ENCODE data around the gene INIP.

DNA sequence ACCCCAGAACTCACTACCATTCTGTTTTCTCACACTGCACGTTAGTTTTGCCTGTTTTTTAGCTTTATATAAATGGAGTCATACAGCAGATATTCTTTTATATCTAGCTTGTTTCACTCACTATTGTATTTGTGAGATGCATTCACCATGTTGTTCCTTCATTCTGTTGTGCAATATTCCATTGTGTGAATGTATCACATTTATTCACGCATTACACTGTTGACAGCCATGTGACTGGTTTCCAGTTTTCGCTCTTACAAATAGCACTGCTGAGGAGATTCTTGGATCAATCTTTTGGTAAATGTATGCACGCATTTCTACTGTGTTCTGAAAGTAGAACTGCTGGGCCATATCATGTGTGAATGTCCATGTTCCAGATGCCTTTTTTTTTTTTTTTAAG lies 26.3 kb upstream of the INIP start:
- TF ChIP-seq, protein P1, sequence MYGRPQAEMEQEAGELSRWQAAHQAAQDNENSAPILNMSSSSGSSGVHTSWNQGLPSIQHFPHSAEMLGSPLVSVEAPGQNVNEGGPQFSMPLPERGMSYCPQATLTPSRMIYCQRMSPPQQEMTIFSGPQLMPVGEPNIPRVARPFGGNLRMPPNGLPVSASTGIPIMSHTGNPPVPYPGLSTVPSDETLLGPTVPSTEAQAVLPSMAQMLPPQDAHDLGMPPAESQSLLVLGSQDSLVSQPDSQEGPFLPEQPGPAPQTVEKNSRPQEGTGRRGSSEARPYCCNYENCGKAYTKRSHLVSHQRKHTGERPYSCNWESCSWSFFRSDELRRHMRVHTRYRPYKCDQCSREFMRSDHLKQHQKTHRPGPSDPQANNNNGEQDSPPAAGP (tag by site-specific recombination; IDR thresholded peaks at IDR 0.05) = no peak
- TF ChIP-seq, protein P2, sequence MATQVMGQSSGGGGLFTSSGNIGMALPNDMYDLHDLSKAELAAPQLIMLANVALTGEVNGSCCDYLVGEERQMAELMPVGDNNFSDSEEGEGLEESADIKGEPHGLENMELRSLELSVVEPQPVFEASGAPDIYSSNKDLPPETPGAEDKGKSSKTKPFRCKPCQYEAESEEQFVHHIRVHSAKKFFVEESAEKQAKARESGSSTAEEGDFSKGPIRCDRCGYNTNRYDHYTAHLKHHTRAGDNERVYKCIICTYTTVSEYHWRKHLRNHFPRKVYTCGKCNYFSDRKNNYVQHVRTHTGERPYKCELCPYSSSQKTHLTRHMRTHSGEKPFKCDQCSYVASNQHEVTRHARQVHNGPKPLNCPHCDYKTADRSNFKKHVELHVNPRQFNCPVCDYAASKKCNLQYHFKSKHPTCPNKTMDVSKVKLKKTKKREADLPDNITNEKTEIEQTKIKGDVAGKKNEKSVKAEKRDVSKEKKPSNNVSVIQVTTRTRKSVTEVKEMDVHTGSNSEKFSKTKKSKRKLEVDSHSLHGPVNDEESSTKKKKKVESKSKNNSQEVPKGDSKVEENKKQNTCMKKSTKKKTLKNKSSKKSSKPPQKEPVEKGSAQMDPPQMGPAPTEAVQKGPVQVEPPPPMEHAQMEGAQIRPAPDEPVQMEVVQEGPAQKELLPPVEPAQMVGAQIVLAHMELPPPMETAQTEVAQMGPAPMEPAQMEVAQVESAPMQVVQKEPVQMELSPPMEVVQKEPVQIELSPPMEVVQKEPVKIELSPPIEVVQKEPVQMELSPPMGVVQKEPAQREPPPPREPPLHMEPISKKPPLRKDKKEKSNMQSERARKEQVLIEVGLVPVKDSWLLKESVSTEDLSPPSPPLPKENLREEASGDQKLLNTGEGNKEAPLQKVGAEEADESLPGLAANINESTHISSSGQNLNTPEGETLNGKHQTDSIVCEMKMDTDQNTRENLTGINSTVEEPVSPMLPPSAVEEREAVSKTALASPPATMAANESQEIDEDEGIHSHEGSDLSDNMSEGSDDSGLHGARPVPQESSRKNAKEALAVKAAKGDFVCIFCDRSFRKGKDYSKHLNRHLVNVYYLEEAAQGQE (tag by site-specific recombination; IDR thresholded peaks at IDR 0.05) = no peak
- no peak for TF ChIP-seq ZFP69B (tag by site-specific recombination; IDR thresholded peaks at IDR 0.05)
- TF ChIP-seq, protein P3, sequence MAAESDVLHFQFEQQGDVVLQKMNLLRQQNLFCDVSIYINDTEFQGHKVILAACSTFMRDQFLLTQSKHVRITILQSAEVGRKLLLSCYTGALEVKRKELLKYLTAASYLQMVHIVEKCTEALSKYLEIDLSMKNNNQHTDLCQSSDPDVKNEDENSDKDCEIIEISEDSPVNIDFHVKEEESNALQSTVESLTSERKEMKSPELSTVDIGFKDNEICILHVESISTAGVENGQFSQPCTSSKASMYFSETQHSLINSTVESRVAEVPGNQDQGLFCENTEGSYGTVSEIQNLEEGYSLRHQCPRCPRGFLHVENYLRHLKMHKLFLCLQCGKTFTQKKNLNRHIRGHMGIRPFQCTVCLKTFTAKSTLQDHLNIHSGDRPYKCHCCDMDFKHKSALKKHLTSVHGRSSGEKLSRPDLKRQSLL (tag by site-specific recombination; IDR thresholded peaks at IDR 0.05) = no peak
- TF ChIP-seq, protein P4, sequence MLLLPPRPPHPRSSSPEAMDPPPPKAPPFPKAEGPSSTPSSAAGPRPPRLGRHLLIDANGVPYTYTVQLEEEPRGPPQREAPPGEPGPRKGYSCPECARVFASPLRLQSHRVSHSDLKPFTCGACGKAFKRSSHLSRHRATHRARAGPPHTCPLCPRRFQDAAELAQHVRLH (tag by site-specific recombination; IDR thresholded peaks at IDR 0.05) = no peak
- TF ChIP-seq, protein P5, sequence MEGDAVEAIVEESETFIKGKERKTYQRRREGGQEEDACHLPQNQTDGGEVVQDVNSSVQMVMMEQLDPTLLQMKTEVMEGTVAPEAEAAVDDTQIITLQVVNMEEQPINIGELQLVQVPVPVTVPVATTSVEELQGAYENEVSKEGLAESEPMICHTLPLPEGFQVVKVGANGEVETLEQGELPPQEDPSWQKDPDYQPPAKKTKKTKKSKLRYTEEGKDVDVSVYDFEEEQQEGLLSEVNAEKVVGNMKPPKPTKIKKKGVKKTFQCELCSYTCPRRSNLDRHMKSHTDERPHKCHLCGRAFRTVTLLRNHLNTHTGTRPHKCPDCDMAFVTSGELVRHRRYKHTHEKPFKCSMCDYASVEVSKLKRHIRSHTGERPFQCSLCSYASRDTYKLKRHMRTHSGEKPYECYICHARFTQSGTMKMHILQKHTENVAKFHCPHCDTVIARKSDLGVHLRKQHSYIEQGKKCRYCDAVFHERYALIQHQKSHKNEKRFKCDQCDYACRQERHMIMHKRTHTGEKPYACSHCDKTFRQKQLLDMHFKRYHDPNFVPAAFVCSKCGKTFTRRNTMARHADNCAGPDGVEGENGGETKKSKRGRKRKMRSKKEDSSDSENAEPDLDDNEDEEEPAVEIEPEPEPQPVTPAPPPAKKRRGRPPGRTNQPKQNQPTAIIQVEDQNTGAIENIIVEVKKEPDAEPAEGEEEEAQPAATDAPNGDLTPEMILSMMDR (tag by site-specific recombination; IDR thresholded peaks at IDR 0.05) = no peak
- no peak for TF ChIP-seq GLI4 (tag by site-specific recombination; IDR thresholded peaks at IDR 0.05)
- no peak for TF ChIP-seq ZNF274 (IDR thresholded peaks at IDR 0.05; ENCODE audit: low read length)
- no peak for TF ChIP-seq ZNF274 (tag by site-specific recombination; IDR thresholded peaks at IDR 0.05; ENCODE audit: borderline replicate concordance)
